EL (cell line): ENCODE data around the gene VSIG8.

ENCODE experiments used
- DNase-seq: peaks from one replicate; pipeline ENCODE4 v3.0.0-alpha.2; 2016

VSIG8 gene

GRCh38 chr1:159882527-159882862 is 20.0 kb upstream of the VSIG8 start:
- DNase-seq = peak; percentile 57

- DNase-seq = peak; percentile 98
Observed at GRCh38 chr1:159881622-159882526, 19.4 kb upstream of the VSIG8 start.

- DNase-seq = no peak
Observed at GRCh38 chr1:159880430-159880829, 18.0 kb upstream of the VSIG8 start.

- DNase-seq = peak; percentile 84
Observed at GRCh38 chr1:159879977-159880376, 17.5 kb upstream of the VSIG8 start.

- no peak for DNase-seq
Observed at GRCh38 chr1:159879136-159879535, 16.7 kb upstream of the VSIG8 start.

- DNase-seq = no peak
Observed at GRCh38 chr1:159877695-159878444, 15.4 kb upstream of the VSIG8 start.

GRCh38 chr1:159873530-159874143 is 11.2 kb upstream of the VSIG8 start:
- DNase-seq = no peak

GRCh38 chr1:159872891-159873290 is 10.4 kb upstream of the VSIG8 start:
- no peak for DNase-seq

- no peak for DNase-seq
Observed at GRCh38 chr1:159870704-159871103, 8.2 kb upstream of the VSIG8 start.

GRCh38 chr1:159869607-159870006 is 7.2 kb upstream of the VSIG8 start:
- no peak for DNase-seq

- DNase-seq = peak; percentile 74
Observed at GRCh38 chr1:159869173-159869572, 6.7 kb upstream of the VSIG8 start.

- no peak for DNase-seq
Observed at GRCh38 chr1:159868766-159869165, 6.3 kb upstream of the VSIG8 start.

- no peak for DNase-seq
Observed at GRCh38 chr1:159867664-159868026, 5.2 kb upstream of the VSIG8 start.

GRCh38 chr1:159866905-159867663 is 4.6 kb upstream of the VSIG8 start:
- DNase-seq = no peak

- no peak for DNase-seq
Observed at GRCh38 chr1:159866066-159866465, 3.6 kb upstream of the VSIG8 start.

- DNase-seq = no peak
Observed at GRCh38 chr1:159864262-159864661, 1.8 kb upstream of the VSIG8 start.

GRCh38 chr1:159862031-159862430 is 426 bp downstream of the VSIG8 start:
- DNase-seq = no peak

GRCh38 chr1:159861218-159861617 is 1.2 kb downstream of the VSIG8 start:
- no peak for DNase-seq

GRCh38 chr1:159860456-159860855 is 2.0 kb downstream of the VSIG8 start:
- DNase-seq = no peak

GRCh38 chr1:159859767-159860322 is 2.6 kb downstream of the VSIG8 start:
- no peak for DNase-seq

GRCh38 chr1:159857889-159858288 is 4.6 kb downstream of the VSIG8 start:
- no peak for DNase-seq

GRCh38 chr1:159856576-159856975 is 5.9 kb downstream of the VSIG8 start:
- DNase-seq = no peak

- DNase-seq = no peak
Observed at GRCh38 chr1:159855709-159856108, 6.7 kb downstream of the VSIG8 start.
